Stimulated activated memory B cell treated with anti-CD40 and anti-IgM and Interleukin-4, amounts not matched to agents 10 μg/mL and 1 μg/mL and 100 μg/mL, for 72 hours (primary cell): Measurements from ENCODE around the gene ANXA7.
"Not testable (repeated sequence)": the region's sequence is repeated elsewhere in the genome, so short reads cannot be mapped to it uniquely, and the experiment has no call there.

Experiments
- ATAC-seq: fragments of 150-1000 bp; cut with Tn5 transposase; 2 replicates; pipeline ENCODE4 v1.10.0; 2021
- H3K27ac Mint-ChIP-seq: one replicate; pipeline ENCODE4 v1.8.0; 2022; ENCODE audit warnings: mild to moderate bottlenecking, mixed read lengths
- H3K27me3 Mint-ChIP-seq: one replicate; pipeline ENCODE4 v1.8.0; 2022; ENCODE audit warnings: mixed read lengths
- H3K36me3 Mint-ChIP-seq: one replicate; pipeline ENCODE4 v1.8.0; 2022; ENCODE audit warnings: mixed read lengths
- H3K4me1 Mint-ChIP-seq: one replicate; pipeline ENCODE4 v1.8.0; 2022; ENCODE audit warnings: mixed read lengths
- H3K4me3 Mint-ChIP-seq: one replicate; pipeline ENCODE4 v1.8.0; 2022; ENCODE audit warnings: mild to moderate bottlenecking, moderate library complexity, mixed read lengths
- H3K9me3 Mint-ChIP-seq: one replicate; pipeline ENCODE4 v1.8.0; 2022; ENCODE audit warnings: mixed read lengths

ANXA7 gene

DNA sequence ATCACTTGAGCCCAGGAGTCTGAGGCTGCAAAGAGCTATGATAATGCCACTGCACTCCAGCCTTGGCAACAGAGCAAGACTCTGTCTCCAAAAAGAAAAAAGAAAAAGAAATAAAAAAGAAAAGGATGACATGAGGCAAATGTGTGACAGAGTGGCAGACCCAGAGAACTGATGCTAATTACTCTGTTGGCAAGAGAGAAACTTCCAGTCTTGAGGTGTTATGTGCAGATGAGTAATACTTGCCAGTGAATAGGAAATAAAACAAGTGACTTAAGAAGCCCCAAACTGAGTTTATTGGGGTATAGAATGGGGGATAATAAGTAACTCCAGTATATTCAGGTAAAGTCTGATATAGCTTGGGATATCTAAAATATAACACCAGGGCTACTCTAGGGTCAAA, 9.5 kb upstream of the ANXA7 start:
- H3K36me3 Mint-ChIP-seq: peaks cover 56% of the 10 kb centered on the region
- no peaks in the 10 kb centered on the region for H3K9me3 Mint-ChIP-seq
- peaks cover 11% of the 10 kb centered on the region for H3K4me1 Mint-ChIP-seq
- H3K27ac Mint-ChIP-seq: no peak overlapping the region
- ATAC-seq: no peak
- no peaks in the 10 kb centered on the region for H3K27me3 Mint-ChIP-seq
- H3K4me3 Mint-ChIP-seq: no peak overlapping the region

DNA sequence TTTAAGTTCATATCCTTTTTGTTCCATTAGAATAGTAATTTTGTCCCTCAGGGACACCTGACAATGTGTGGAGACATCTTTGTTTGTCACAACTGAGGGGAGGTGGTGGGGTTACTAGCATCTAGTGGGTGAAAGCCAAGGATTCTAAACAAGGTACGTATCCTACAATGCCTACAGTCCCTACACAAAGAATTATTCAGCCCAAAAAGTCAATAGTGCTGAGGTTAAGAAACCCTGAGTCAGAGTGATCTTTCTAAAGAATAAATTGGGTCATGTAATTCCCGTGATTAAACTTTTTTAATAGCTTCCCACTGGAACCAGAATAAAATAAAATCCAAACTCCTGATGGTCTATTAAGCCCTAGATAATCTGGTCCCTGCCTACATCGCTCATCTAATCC, 2.7 kb upstream of the ANXA7 start:
- no peak for ATAC-seq
- no peak overlapping the region for H3K27ac Mint-ChIP-seq
- H3K4me3 Mint-ChIP-seq: no peak overlapping the region
- H3K27me3 Mint-ChIP-seq: no peaks in the 10 kb centered on the region
- peaks cover 30% of the 10 kb centered on the region for H3K4me1 Mint-ChIP-seq
- no peaks in the 10 kb centered on the region for H3K9me3 Mint-ChIP-seq
- no peaks in the 10 kb centered on the region for H3K36me3 Mint-ChIP-seq

DNA sequence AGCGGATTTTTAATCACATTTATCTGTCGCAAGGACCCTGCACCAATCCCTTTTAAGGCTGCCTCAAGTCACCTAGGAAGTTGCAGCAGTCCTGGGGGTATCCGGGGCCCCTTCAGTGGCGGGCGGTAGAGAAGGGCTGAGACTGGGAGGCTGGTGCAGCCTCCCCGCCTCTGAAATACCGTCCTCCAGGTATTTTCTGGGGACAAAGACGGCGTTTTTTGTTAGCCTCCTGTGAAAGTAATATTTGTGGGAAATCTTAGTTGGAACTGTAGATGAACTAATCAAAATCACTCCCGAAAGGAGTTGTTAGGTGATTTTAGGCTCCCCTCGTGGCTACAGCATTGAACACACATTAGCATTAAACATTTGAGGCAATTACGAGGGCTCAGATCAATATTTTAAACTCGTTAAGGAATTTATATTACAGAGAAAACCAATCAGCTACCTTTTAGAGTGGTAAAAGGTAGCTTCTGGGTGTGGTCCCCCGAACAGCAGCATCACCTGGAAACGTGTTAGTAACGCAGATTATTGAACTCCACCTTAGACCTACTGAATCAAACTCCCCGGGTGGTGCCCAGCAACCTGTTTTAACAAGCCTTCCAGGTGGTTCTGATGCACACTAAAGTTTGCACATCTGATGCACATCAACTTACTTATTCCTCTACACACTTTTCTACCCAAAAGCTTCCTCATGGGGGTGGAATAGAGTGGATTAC, 530 bp upstream of the ANXA7 start:
- no peaks in the 10 kb centered on the region for H3K27me3 Mint-ChIP-seq
- peaks cover 51% of the 10 kb centered on the region for H3K4me1 Mint-ChIP-seq
- peak overlapping the region; percentile 97 for H3K27ac Mint-ChIP-seq
- peak; percentile 61 for ATAC-seq
- no peaks in the 10 kb centered on the region for H3K9me3 Mint-ChIP-seq
- H3K36me3 Mint-ChIP-seq: peaks cover 17% of the 10 kb centered on the region
- H3K4me3 Mint-ChIP-seq: peak overlapping the region; percentile 97

DNA sequence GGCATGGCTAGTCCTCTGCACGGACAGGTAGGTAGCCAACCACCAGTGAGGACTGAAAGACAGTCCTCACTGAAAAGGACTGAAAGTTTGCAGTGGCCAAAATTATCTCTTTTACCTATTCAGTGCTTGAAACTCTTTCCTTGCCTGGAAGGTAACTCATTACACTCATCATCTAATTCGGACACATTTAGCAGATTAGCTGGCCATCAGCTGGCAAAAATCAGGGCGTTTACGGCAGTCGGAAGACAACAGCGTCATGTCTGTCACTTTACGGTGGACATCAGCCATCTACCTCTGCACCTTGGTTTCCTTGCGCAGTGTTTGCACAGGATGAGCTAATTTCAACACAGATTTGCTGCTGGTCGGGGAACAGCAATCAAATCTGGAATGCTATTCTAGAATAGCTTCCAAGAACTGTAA, 740 bp downstream of the ANXA7 start:
- H3K4me1 Mint-ChIP-seq: peaks cover 62% of the 10 kb centered on the region
- H3K27ac Mint-ChIP-seq: peak overlapping the region; percentile 97
- peak overlapping the region; percentile 97 for H3K4me3 Mint-ChIP-seq
- no peaks in the 10 kb centered on the region for H3K27me3 Mint-ChIP-seq
- H3K36me3 Mint-ChIP-seq: peaks cover 20% of the 10 kb centered on the region
- no peaks in the 10 kb centered on the region for H3K9me3 Mint-ChIP-seq
- ATAC-seq: peak; percentile 59

DNA sequence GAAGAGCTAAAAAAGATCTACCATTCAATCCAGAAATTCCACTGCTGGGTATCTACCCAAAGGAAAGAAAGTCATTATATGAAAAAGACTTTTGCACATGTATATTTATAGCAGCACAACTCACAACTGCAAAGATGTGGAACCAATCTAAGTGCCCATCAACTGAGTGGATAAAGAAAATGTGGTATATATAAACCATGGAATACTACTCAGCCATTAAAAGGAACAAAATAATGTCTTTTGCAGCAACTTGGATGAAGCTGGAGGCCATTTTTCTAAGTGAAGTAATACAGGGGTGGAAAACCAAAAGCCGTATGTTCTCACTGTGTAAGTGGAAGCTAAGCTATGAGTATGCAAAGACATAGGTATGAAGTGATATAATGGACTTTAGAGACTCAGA, 3.0 kb downstream of the ANXA7 start:
- Mint-ChIP-seq H3K36me3 (peaks cover 41% of the 10 kb centered on the region), H3K27me3 (no peaks in the 10 kb centered on the region), H3K4me1 (peaks cover 84% of the 10 kb centered on the region), H3K9me3 (no peaks in the 10 kb centered on the region), H3K4me3 (no peak overlapping the region), H3K27ac (no peak overlapping the region)
- ATAC-seq: no peak

DNA sequence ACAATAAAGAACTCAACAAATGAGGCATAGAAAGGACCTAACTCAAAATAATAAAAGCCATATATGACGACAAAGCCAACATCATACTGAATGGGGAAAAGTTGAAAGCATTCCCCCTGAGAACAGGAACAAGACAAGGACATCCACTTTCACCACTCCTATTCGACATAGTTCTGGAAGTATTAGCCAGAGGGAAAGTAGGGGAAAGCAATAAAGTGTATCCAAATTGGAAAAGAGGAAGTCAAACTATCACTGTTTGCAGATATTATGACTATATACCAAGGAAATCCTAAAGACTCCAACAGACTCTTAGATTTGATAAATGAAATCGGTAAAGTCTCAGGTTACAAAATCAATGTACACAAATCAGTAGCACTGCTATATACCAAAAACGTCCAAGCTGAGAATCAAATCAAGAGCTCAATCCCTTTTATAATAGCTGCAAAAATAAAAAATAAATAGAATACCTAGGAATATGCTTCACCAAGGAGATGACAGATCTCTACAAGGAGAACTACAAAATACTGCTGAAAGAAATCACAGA, 4.8 kb downstream of the ANXA7 start:
- Mint-ChIP-seq H3K27me3 (no peaks in the 10 kb centered on the region), H3K4me3 (no peak overlapping the region), H3K9me3 (no peaks in the 10 kb centered on the region), H3K27ac (no peak overlapping the region), H3K4me1 (peaks cover 78% of the 10 kb centered on the region), H3K36me3 (peaks cover 41% of the 10 kb centered on the region)
- no peak for ATAC-seq

DNA sequence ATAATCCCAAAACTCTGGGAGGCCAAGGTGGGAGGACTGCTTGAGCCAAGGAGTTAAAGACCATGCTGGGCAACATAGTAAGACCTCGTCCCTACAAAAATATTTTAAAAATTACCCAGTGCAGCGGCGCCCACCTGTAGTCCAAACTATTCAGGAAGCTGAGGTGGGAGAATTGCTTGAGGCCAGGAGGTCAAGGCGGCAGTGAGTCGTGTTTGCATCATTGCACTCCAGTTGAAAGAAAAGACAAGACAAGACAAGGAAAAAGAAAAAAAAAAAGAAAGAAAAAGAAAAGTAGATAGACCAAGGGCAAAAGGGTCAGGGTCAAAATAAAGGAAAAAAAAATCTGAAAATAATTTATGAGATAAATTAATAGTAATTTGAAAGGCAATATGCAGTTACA, 5.8 kb downstream of the ANXA7 start:
- H3K27me3 Mint-ChIP-seq: no peaks in the 10 kb centered on the region
- H3K4me3 Mint-ChIP-seq: no peak overlapping the region
- no peak for ATAC-seq
- no peaks in the 10 kb centered on the region for H3K9me3 Mint-ChIP-seq
- peaks cover 82% of the 10 kb centered on the region for H3K4me1 Mint-ChIP-seq
- peaks cover 41% of the 10 kb centered on the region for H3K36me3 Mint-ChIP-seq
- H3K27ac Mint-ChIP-seq: no peak overlapping the region

DNA sequence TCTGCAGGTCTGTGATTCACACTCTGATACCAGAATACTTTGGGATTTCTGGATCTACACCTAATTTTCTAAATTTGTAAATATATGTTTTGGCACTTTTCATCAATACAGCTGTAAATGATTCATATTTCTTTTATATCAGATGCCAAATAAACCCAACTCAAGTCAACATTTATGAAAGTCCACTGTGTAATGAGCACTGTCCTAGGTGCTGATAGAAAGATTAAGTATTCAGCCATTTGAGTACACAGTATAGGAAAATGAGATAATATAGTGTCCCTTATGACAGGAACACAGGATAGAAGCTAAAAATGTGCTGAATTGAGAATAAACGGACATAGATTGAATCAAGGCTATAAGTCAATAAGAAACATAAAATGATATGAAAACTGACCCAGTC, 6.4 kb downstream of the ANXA7 start:
- no peaks in the 10 kb centered on the region for H3K27me3 Mint-ChIP-seq
- no peak overlapping the region for H3K4me3 Mint-ChIP-seq
- no peak overlapping the region for H3K27ac Mint-ChIP-seq
- no peak for ATAC-seq
- peaks cover 41% of the 10 kb centered on the region for H3K36me3 Mint-ChIP-seq
- H3K9me3 Mint-ChIP-seq: no peaks in the 10 kb centered on the region
- peaks cover 81% of the 10 kb centered on the region for H3K4me1 Mint-ChIP-seq

DNA sequence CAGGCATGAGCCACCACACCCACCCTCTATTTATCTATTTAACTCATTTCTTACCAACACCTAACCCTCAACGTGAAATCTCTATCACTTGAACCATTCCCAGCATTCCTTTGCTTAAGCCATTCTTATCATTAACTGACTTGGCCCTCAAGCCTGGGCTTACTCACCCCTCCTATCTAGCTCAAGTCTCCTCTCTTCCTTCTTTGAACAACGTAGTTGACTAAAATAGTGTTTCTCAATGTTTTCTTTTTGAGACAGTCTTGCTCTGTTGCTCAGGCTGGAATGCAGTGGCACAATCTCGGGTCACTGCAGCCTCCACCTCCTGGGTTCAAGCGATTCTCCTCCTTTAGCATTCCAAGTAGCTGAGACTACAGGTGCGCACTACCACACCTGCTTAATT, 7.0 kb downstream of the ANXA7 start:
- H3K36me3 Mint-ChIP-seq: peaks cover 41% of the 10 kb centered on the region
- peak overlapping the region; percentile 46 for H3K27ac Mint-ChIP-seq
- H3K4me3 Mint-ChIP-seq: no peak overlapping the region
- no peaks in the 10 kb centered on the region for H3K27me3 Mint-ChIP-seq
- no peaks in the 10 kb centered on the region for H3K9me3 Mint-ChIP-seq
- no peak for ATAC-seq
- H3K4me1 Mint-ChIP-seq: peaks cover 75% of the 10 kb centered on the region

DNA sequence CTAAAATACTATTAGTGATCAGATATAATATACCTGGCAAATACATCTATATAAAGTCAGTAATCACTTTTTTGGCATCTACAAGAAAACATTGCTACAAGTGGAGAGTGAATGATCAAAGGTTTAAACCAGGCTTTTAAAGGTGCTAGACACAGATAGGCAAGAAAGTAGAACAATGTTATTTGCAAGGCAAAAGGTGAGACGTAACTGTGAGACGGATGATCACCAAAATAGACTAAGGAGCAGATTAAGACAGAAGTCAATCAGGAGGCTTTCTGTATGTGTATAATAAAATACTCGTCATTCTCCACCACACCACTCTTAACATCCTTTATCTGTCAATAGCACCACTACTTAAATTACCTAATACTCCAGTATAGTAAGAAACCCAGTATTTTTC, 8.3 kb downstream of the ANXA7 start:
- Mint-ChIP-seq H3K4me3 (no peak overlapping the region), H3K4me1 (peaks cover 71% of the 10 kb centered on the region), H3K27me3 (no peaks in the 10 kb centered on the region), H3K9me3 (no peaks in the 10 kb centered on the region), H3K27ac (no peak overlapping the region), H3K36me3 (peaks cover 46% of the 10 kb centered on the region)
- ATAC-seq: no peak

DNA sequence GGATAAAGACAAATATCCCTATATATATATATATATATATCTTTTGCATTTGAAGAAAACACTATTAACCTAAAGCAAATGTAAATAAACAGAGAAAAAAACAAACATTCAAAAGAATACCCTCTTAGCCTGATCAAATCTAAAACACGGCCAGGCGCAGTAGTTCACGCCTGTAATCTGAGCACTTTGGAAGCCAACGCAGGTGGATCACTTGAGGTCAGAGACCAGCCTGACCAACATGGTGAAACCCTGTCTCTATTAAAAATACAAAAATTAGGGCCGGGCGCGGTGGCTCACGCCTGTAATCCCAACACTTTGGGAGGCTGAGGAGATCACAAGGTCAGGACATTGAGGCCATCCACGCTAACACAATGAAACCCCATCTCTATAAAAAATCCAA, 9.2 kb downstream of the ANXA7 start:
- Mint-ChIP-seq H3K9me3 (no peaks in the 10 kb centered on the region), H3K4me1 (peaks cover 62% of the 10 kb centered on the region), H3K36me3 (peaks cover 41% of the 10 kb centered on the region), H3K4me3 (no peak overlapping the region), H3K27me3 (no peaks in the 10 kb centered on the region), H3K27ac (no peak overlapping the region)
- no peak for ATAC-seq

DNA sequence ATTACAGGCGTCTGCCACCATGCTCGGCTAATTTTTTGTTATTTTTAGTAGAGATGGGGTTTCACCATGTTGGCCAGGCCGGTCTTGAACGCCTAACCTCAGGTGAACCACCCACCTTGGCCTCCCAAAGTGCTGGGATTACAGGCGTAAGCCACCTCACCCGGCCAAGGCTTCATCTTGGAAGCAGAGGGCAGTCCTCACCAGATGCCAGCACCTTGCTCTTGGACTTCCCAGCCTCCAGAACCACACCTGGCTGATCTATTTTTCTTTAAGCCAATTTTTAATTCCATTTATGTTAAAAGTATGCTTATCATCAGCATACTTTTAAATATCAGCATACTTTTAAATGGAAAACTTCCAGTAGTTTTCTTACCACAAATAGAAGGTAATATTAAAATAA, 12.2 kb downstream of the ANXA7 start:
- Mint-ChIP-seq H3K36me3 (peaks cover 38% of the 10 kb centered on the region), H3K4me1 (peaks cover 44% of the 10 kb centered on the region), H3K4me3 (no peak overlapping the region), H3K27ac (no peak overlapping the region), H3K27me3 (no peaks in the 10 kb centered on the region), H3K9me3 (no peaks in the 10 kb centered on the region)
- no peak for ATAC-seq

DNA sequence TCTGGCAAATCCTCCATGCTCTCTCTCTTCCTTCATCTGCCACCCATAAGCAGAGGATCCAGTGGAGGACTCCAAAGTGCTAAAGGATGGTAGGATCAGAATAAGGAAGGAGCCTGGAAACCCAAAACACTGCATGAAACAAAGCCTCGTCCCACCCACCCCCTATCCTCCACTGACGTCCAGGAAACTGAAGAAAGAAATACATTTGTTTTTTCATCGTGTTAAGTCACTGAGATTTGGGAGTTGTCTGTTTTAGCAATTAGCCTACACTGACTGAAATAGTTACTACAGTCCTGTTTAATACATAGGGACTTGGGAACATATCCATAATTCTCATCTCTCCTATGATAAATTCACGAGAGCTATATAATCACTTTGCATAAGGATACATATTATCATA, 14.8 kb downstream of the ANXA7 start:
- Mint-ChIP-seq H3K27ac (peak overlapping the region; percentile 37), H3K4me1 (peaks cover 29% of the 10 kb centered on the region), H3K36me3 (peaks cover 49% of the 10 kb centered on the region), H3K9me3 (no peaks in the 10 kb centered on the region), H3K4me3 (no peak overlapping the region), H3K27me3 (no peaks in the 10 kb centered on the region)
- ATAC-seq: no peak

DNA sequence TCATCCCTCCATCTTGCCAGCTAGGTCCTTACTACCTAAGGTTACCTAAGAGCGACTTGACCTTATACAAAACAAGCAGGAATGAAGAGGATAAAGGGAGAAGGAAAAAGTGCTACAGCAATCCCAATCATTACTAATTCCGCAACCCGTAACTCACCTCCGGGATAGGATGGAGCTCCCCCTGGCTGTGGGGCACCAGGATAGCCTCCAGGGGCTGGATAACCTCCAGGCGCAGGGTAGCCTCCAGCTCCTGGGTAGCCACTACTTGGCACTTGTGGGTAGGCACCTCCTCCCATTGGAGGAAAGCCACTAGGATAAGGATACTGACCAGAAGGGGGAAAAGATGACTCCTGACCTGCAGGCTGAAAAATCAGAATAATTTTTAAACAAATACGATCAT, 15.8 kb downstream of the ANXA7 start:
- peaks cover 59% of the 10 kb centered on the region for H3K36me3 Mint-ChIP-seq
- ATAC-seq: no peak
- peaks cover 24% of the 10 kb centered on the region for H3K4me1 Mint-ChIP-seq
- no peak overlapping the region for H3K27ac Mint-ChIP-seq
- no peak overlapping the region for H3K4me3 Mint-ChIP-seq
- H3K9me3 Mint-ChIP-seq: no peaks in the 10 kb centered on the region
- H3K27me3 Mint-ChIP-seq: no peaks in the 10 kb centered on the region

DNA sequence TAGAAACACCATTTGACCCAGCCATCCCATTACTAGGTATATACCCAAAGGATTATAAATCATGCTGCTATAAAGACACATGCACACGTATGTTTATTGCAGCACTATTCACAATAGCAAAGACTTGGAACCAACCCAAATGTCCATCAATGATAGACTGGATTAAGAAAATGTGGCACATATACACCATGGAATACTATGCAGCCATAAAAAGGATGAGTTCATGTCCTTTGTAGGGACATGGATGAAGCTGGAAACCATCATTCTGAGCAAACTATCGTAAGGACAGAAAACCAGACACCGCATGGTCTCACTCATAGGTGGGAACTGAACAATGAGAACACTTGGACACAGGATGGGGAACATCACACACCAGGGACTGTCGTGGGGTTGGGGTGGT, 19.5 kb downstream of the ANXA7 start:
- Mint-ChIP-seq H3K4me1 (peaks cover 19% of the 10 kb centered on the region), H3K36me3 (peaks cover 60% of the 10 kb centered on the region)
- H3K4me3 Mint-ChIP-seq, H3K27ac Mint-ChIP-seq, ATAC-seq, H3K9me3 Mint-ChIP-seq, H3K27me3 Mint-ChIP-seq: not testable (repeated sequence)

DNA sequence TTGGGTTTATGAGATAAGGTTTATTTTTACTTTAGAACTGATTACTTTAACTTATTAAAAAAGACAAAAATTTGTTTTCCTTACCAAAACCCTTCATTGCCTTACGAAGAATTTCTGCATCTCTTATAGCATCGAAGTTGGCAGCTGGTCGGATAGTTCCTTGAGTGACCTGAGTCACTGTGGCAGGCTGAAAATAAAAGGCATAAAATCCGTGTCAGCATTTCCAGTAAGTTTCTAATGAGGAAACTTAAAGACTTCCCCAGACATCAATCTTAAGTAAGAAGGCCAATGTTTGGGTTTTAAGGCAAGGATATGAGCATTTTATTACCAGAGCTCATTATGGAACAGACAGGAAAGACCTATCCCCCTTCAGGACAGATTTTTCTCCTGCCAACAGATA, 25.6 kb downstream of the ANXA7 start:
- Mint-ChIP-seq H3K36me3 (peaks cover 52% of the 10 kb centered on the region), H3K9me3 (no peaks in the 10 kb centered on the region), H3K27me3 (no peaks in the 10 kb centered on the region), H3K27ac (no peak overlapping the region), H3K4me1 (peaks cover 13% of the 10 kb centered on the region), H3K4me3 (no peak overlapping the region)
- no peak for ATAC-seq
